Measurements from ENCODE around the gene RPS6KA2.

RPS6KA2 gene

DNA sequence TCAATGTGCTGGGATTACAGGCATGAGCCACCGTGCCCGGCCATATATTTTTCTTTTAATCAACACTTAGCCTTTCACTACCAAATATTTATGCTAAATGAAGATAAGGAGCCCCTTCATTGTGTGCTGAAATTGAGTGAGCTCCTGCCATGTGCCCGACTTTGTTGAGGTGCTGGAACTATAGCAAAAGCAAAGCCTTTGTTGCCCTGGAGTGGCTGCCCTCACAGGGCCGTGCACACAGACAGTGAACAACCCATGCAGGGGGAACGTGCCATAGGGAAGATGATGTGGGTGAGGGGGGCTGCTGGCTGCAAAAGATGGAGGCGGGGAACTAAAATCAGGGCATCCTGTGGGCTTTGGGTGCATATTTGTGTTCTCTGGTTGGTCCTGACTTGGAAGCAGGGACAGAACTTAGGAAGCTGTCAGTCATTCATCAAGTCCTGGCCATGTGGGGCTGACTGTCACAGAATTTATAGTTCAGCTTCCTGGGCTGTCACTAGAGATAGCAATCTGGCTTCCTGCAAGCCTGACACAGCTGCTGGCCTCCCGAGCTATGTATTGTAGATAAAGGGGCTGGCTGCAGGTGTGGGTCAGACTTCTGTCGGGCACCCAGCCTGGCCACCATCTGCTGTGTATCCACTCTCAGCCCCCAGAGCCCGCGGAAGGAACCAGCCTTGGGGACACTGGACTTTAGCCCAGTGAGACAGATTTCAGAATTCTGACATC is 187.5 kb downstream of the RPS6KA2 start:
- Histone ChIP-seq H3K79me2 (ENCODE audit: control insufficient read depth, insufficient read depth, low read length, unreplicated experiment) (no peaks in the 10 kb centered on the region), H3K27me3 (ENCODE audit: insufficient read depth, low read length) (no peaks in the 10 kb centered on the region), H3K36me3 (ENCODE audit: insufficient read depth, low read length) (no peaks in the 10 kb centered on the region), H3K4me1 (ENCODE audit: control insufficient read depth, insufficient read depth, low read length, unreplicated experiment) (no peaks in the 10 kb centered on the region), H2AFZ (ENCODE audit: low read length, unreplicated experiment) (no peak overlapping the region), H3K4me3 (ENCODE audit: low read depth, low read length) (no peak overlapping the region), H3K27ac (ENCODE audit: low read depth, low read length) (no peak overlapping the region)

DNA sequence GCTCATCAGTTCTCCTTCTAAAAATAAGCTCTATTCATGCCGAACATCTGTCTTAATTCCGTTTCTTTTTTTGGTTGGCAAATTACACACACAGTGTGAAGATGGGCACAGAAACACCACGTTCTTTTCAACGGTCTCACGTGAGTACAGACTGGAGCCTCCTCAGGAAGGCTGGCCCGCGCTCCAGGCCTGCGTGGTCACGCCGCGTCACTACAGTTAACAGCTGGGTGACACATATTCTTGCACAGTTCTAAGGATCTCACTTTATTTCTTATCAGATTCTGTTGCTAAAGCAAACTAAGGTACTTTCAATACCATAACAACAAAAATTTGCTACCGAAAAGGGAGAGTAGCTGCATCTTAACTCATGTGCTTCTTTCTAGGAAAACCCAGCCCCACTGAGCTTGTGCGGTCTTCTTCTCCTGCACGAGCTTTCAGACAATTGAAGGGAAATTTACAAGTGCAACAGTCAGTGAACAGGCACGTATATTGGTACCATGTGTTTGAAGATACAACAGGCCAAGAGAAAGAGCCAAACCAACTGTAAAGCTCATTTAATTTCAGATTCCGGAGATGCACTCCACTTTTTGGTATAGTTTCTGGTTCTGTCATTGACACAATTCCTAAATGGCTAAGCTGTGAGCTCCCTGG is 188.7 kb downstream of the RPS6KA2 start:
- Histone ChIP-seq H3K79me2 (ENCODE audit: control insufficient read depth, insufficient read depth, low read length, unreplicated experiment) (no peaks in the 10 kb centered on the region), H3K4me1 (ENCODE audit: control insufficient read depth, insufficient read depth, low read length, unreplicated experiment) (no peaks in the 10 kb centered on the region), H3K27me3 (ENCODE audit: insufficient read depth, low read length) (no peaks in the 10 kb centered on the region), H3K36me3 (ENCODE audit: insufficient read depth, low read length) (no peaks in the 10 kb centered on the region), H3K4me3 (ENCODE audit: low read depth, low read length) (no peak overlapping the region), H2AFZ (ENCODE audit: low read length, unreplicated experiment) (no peak overlapping the region), H3K27ac (ENCODE audit: low read depth, low read length) (no peak overlapping the region)

DNA sequence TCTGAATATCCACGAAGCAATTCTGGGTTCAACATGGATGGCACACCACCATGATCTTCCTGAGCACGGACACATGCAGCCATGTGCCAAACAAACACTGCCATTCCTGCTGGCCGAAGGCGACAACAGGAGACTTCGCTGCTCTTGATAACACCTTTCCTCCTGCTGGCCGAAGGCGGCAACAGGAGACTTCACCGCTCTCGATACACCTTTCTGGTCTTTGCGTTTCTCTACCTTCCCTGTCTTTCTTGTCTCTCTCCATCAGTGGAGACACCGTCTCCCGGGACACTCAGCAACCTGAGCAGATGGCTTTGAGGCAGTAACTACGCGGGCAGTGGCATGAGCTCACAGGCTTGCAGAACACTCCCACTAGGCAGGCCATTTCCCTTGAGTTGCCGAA is 189.4 kb downstream of the RPS6KA2 start:
- Histone ChIP-seq H3K79me2 (ENCODE audit: control insufficient read depth, insufficient read depth, low read length, unreplicated experiment) (no peaks in the 10 kb centered on the region), H3K27ac (ENCODE audit: low read depth, low read length) (no peak overlapping the region), H3K27me3 (ENCODE audit: insufficient read depth, low read length) (no peaks in the 10 kb centered on the region), H3K36me3 (ENCODE audit: insufficient read depth, low read length) (no peaks in the 10 kb centered on the region), H3K4me1 (ENCODE audit: control insufficient read depth, insufficient read depth, low read length, unreplicated experiment) (no peaks in the 10 kb centered on the region), H3K4me3 (ENCODE audit: low read depth, low read length) (no peak overlapping the region), H2AFZ (ENCODE audit: low read length, unreplicated experiment) (no peak overlapping the region)

DNA sequence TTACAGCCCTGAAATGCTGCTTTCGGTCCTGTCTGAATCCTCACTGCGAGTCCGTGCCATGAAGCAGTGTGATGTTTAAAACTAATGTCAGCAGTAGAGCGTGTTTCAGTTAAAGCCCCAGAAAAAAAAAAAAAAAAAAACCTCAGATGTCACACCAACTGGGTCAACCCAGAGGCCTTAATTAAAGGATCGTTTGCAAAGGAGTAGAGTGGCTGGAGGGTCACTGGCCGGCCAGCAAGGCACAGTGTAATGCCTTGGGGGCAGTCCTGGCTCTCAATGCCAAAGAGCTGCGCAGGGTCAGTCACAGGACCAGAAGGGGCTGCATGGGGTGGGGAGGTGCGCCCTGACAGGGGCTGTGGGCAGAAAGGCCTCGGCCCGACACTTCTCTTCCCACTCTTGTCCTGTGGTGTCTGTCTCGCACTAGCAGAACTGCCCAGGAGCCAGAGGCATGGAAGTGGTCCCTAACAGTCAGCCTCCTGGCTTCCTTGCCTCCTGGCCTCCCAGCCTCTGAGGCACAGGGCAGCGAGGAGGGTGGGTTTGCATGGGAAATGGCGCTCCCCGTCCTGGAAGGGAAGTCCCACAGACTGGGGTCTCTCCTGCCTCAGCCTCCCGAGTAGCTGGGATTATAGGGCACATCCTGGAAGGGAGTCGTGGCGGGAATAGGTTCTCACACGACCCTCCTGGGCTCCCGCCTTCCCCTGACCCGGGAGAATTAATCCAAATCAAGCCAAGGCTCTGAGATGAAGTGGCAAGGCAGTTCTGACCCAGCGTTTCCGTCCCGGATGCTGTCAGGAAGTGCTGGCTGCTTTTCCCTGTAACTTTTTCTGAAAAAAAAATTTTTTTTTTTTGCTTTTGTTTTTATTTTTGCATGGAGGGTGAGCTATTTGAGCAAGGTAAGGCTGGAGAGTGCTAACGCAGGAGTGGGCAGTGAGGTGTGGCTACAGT is 190.6 kb downstream of the RPS6KA2 start:
- Histone ChIP-seq H3K27ac (ENCODE audit: low read depth, low read length) (no peak overlapping the region), H3K4me1 (ENCODE audit: control insufficient read depth, insufficient read depth, low read length, unreplicated experiment) (no peaks in the 10 kb centered on the region), H2AFZ (ENCODE audit: low read length, unreplicated experiment) (no peak overlapping the region), H3K36me3 (ENCODE audit: insufficient read depth, low read length) (peaks cover 10% of the 10 kb centered on the region; the same call in 1 of the 2 replicates), H3K4me3 (ENCODE audit: low read depth, low read length) (no peak overlapping the region), H3K27me3 (ENCODE audit: insufficient read depth, low read length) (no peaks in the 10 kb centered on the region), H3K79me2 (ENCODE audit: control insufficient read depth, insufficient read depth, low read length, unreplicated experiment) (no peaks in the 10 kb centered on the region)

DNA sequence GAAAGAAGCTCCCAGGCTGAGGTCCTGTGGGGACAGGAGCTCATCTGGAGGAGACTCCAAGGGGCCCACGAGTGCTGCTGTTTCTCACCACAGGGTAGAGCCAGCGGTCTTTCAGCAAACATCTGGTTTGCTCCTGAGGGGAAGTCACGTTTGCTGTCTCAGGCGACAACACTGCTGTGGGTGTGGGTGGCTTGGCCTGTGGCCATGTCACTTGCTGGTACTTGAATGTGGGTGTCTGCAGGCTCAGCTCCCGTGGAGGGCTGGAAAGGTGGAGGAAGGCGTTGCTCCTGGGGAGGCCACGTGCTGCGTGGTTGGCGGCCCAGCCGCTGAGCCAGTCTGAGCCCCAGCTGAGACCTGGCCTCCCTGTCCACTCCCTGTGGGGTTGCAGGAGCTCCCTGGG is 191.5 kb downstream of the RPS6KA2 start:
- H3K27ac ChIP-seq (ENCODE audit: low read depth, low read length), result no peak overlapping the region
- no peaks in the 10 kb centered on the region for H3K4me1 ChIP-seq (ENCODE audit: control insufficient read depth, insufficient read depth, low read length, unreplicated experiment)
- H3K79me2 ChIP-seq (ENCODE audit: control insufficient read depth, insufficient read depth, low read length, unreplicated experiment), result no peaks in the 10 kb centered on the region
- H3K27me3 ChIP-seq (ENCODE audit: insufficient read depth, low read length), result no peaks in the 10 kb centered on the region
- no peak overlapping the region for H3K4me3 ChIP-seq (ENCODE audit: low read depth, low read length)
- H2AFZ ChIP-seq (ENCODE audit: low read length, unreplicated experiment), result no peak overlapping the region
- H3K36me3 ChIP-seq (ENCODE audit: insufficient read depth, low read length), result peaks cover 14% of the 10 kb centered on the region; the same call in 1 of the 2 replicates

DNA sequence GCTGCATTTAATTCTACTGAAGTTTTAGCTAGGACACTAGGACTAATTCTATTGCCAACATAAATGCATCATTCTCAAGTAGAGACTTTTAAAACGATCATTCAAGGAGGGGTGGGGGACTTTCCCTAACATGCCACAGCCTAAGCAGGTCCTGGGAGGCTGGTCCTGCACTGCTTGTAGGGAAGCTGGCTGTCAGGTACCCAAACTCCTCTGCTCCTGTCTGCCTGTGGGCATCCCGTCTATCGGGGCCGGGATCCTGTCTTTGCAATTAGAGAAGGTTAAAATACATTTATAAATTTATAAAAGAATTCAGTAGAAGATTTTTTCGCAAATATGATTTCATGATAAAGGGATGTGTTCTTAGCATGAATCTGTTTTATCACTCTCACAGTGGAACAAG is 192.7 kb downstream of the RPS6KA2 start:
- H3K27me3 ChIP-seq (ENCODE audit: insufficient read depth, low read length), result no peaks in the 10 kb centered on the region

DNA sequence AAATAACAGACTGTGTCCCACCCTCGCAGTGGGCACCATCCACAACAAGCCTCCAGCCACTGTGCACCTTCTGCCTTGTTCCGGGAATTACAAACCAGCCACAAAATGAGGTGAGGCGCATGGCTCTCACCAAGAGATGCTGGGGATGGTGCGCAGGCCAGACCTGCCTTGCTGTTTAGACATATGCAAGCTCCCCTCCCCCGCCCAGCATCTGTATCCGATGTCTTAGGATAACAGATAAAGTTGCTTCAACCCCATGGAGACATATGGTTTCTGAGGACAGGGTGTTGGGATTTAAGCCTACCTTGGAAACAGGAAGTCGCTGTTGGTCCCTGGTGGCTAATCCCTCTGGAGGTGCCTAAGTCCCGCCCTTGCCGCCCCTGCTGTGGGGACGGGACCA is 194.0 kb downstream of the RPS6KA2 start:
- Histone ChIP-seq H2AFZ (ENCODE audit: low read length, unreplicated experiment) (no peak overlapping the region), H3K36me3 (ENCODE audit: insufficient read depth, low read length) (peaks cover 27% of the 10 kb centered on the region; the same call in 1 of the 2 replicates), H3K27ac (ENCODE audit: low read depth, low read length) (no peak overlapping the region), H3K4me1 (ENCODE audit: control insufficient read depth, insufficient read depth, low read length, unreplicated experiment) (no peaks in the 10 kb centered on the region), H3K4me3 (ENCODE audit: low read depth, low read length) (no peak overlapping the region), H3K79me2 (ENCODE audit: control insufficient read depth, insufficient read depth, low read length, unreplicated experiment) (no peaks in the 10 kb centered on the region), H3K27me3 (ENCODE audit: insufficient read depth, low read length) (no peaks in the 10 kb centered on the region)

More for the DNA sequence above, 192.7 kb downstream of the RPS6KA2 start:
- H2AFZ ChIP-seq (ENCODE audit: low read length, unreplicated experiment), result no peak overlapping the region
- H3K36me3 ChIP-seq (ENCODE audit: insufficient read depth, low read length), result peaks cover 26% of the 10 kb centered on the region; the same call in 1 of the 2 replicates
- no peaks in the 10 kb centered on the region for H3K4me1 ChIP-seq (ENCODE audit: control insufficient read depth, insufficient read depth, low read length, unreplicated experiment)
- no peak overlapping the region for H3K4me3 ChIP-seq (ENCODE audit: low read depth, low read length)
- no peak overlapping the region for H3K27ac ChIP-seq (ENCODE audit: low read depth, low read length)
- no peaks in the 10 kb centered on the region for H3K79me2 ChIP-seq (ENCODE audit: control insufficient read depth, insufficient read depth, low read length, unreplicated experiment)

DNA sequence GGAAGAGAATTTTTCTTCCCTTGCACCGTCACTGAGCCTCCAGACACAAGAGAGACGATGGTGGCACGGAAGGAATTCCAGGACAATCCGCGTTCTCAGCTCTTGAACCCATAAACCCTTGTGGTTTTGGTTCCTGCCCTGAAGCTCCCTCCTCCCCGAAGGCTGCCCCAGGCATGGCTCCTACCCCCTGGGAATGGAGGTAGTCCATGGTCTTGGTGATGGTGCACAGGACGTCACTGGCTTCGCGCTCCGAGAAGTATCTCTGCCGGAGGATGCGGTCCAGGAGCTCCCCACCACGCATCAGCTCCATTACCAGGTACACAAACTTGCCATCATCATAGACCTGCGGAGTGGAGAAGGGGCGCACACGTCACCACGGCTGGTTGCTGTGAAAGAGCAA is 196.8 kb downstream of the RPS6KA2 start:
- no peaks in the 10 kb centered on the region for H3K79me2 ChIP-seq (ENCODE audit: control insufficient read depth, insufficient read depth, low read length, unreplicated experiment)

DNA sequence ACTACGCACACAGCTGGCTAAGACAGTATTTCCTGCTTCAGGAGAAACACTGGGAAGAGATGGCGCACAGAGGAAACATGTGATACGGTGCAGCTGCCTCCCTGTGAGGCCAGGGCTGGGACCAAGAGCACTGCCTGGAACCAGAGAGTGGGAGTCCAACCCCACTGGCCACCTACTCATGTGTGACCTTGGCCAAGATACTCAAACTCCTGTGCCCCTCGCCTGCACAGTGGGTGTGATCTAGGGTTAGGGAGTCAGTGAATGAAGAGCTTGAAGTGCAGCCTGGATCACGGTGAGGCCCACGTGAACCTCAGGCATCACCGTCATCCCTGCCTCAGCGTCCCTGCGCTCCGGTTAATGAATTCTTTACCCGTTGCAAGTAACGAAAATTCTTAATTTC is 202.6 kb downstream of the RPS6KA2 start:
- Histone ChIP-seq H3K4me3 (ENCODE audit: low read depth, low read length) (no peak overlapping the region), H3K36me3 (ENCODE audit: insufficient read depth, low read length) (peaks cover 6% of the 10 kb centered on the region; the same call in 1 of the 2 replicates), H3K79me2 (ENCODE audit: control insufficient read depth, insufficient read depth, low read length, unreplicated experiment) (no peaks in the 10 kb centered on the region), H3K27ac (ENCODE audit: low read depth, low read length) (no peak overlapping the region), H3K4me1 (ENCODE audit: control insufficient read depth, insufficient read depth, low read length, unreplicated experiment) (no peaks in the 10 kb centered on the region), H3K27me3 (ENCODE audit: insufficient read depth, low read length) (no peaks in the 10 kb centered on the region), H2AFZ (ENCODE audit: low read length, unreplicated experiment) (no peak overlapping the region)

More for the DNA sequence above, 196.8 kb downstream of the RPS6KA2 start:
- H3K27me3 ChIP-seq (ENCODE audit: insufficient read depth, low read length), result no peaks in the 10 kb centered on the region
- H3K36me3 ChIP-seq (ENCODE audit: insufficient read depth, low read length), result peaks cover 27% of the 10 kb centered on the region; the same call in 1 of the 2 replicates
- H3K4me3 ChIP-seq (ENCODE audit: low read depth, low read length), result no peak overlapping the region
- no peak overlapping the region for H2AFZ ChIP-seq (ENCODE audit: low read length, unreplicated experiment)
- H3K4me1 ChIP-seq (ENCODE audit: control insufficient read depth, insufficient read depth, low read length, unreplicated experiment), result no peaks in the 10 kb centered on the region
- no peak overlapping the region for H3K27ac ChIP-seq (ENCODE audit: low read depth, low read length)

DNA sequence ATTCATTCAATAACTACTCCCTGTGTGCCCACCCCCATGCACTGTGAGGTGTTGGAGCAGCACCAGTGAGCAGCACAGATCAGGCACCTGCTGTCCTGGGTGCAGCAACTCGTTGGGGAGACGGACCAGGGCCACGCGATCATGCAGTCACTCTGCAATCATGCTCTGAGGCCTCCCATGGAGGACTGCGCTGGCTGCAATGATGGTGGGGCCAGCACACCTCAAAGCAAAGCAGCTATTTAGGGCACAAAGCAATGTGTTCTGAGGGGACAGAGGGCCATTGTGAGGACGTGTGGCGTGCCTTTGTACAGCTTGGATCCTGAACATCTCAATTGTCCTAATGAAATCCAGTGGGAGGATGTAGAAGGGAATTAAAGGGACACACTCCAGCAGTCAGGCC is 203.3 kb downstream of the RPS6KA2 start:
- Histone ChIP-seq H3K27me3 (ENCODE audit: insufficient read depth, low read length) (no peaks in the 10 kb centered on the region), H3K36me3 (ENCODE audit: insufficient read depth, low read length) (peaks cover 8% of the 10 kb centered on the region; the same call in 1 of the 2 replicates)

More for the DNA sequence above, 203.3 kb downstream of the RPS6KA2 start:
- H3K27ac ChIP-seq (ENCODE audit: low read depth, low read length), result no peak overlapping the region
- no peaks in the 10 kb centered on the region for H3K4me1 ChIP-seq (ENCODE audit: control insufficient read depth, insufficient read depth, low read length, unreplicated experiment)
- no peak overlapping the region for H2AFZ ChIP-seq (ENCODE audit: low read length, unreplicated experiment)
- no peaks in the 10 kb centered on the region for H3K79me2 ChIP-seq (ENCODE audit: control insufficient read depth, insufficient read depth, low read length, unreplicated experiment)
- no peak overlapping the region for H3K4me3 ChIP-seq (ENCODE audit: low read depth, low read length)

All from ACC112 (cell line).